Measurements from ENCODE around the gene NT5M.
"Not testable (repeated sequence)": the region's sequence is repeated elsewhere in the genome, so short reads cannot be mapped to it uniquely, and the experiment has no call there.

The NT5M gene

DNA sequence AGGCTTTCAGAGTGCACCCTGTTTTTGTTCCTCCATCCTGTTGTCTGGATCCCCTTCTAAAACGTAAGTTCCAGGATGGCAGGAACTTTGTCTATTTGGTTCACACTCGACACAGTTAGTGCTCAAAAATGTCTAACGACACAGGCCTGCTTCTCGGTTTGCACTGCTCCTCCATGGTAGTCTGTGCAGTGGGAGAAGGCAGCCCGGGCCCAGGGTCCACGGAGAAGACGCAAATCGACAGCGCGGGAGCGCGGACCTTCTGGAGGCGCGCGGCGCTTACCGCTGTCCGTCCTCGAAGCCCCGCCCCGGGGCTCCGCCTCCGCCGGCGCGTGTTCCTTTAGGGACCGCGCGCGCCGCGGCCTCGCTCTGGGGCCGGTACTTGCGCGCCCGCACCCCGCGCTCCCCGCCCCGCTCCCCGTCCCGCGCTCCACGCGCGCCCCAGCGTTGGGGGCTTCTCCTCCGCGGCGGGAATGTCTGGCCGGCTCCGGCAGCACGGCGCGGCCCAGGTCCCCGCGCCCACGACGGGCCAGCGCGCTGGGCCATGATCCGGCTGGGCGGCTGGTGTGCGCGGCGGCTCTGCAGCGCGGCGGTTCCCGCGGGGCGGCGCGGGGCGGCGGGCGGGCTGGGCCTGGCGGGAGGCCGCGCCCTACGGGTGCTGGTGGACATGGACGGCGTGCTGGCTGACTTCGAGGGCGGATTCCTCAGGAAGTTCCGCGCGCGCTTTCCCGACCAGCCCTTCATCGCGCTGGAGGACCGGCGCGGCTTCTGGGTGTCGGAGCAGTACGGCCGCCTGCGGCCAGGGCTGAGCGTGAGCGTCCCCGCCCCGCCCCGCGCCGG lies at the start of gene NT5M:
Gene NT5M, plus strand, starts transcription at position 364 of the 837 bp plus-strand sequence. Its CDS starts 178 bp downstream, at position 542.
- peak; percentile 79 for DNase-seq

DNA sequence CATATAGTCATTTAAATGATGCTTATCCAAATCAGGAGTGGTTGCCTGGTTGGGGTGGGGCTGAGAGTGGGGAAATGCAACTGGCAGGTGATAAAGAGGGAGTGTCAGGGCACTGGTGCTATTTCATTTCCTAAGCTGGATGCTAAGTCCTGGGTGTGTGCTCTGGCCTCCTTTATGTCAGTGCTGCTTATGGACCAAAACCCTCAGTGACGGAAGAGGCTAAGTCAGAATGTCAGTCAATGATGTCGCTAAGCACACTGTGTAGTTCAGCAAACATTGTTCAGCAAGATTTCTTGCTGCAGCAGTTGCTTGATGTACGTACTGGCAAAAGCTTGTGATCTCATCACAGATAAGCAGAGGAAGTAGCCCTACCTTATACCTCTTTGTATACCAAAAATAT lies 49.8 kb upstream of the NT5M start:
- DNase-seq, result no peak

DNA sequence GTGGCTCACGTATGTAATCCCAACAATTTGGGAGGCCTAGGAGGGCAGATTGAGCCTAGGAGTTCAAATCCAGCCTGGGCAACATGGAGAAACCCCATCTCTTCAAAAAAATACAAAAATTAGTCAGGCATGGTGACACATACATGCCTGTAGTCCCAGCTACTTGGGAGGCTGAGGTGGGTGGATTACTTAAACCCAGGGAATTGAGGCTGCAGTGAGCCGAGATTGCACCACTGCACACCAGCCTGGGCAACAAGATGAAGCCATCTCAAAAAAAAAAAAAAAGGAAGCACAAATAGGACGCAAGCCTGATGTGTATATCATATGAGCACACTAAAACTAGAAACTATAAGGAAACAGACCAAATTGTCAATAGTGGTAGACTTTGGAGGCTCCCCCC lies 49.1 kb upstream of the NT5M start:
- DNase-seq, result peak; percentile 80

DNA sequence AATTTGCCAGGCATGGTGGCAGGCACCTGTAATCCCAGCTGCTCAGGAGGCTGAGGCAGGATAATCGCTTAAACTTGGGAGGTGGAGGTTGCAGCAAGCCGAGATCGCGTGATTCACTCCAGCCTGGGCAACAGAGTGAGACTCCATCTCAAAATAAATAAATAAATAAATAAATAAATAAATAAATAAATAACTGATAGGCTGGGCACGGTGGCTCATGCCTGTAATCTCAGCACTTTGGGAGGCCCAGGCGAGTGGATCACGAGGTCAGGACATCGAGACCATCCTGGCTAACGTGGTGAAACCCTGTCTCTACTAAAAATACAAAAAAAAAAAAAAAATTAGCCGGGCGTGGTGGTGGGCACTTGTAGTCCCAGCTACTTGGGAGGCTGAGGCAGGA lies 47.5 kb upstream of the NT5M start:
- DNase-seq, result not testable (repeated sequence)

DNA sequence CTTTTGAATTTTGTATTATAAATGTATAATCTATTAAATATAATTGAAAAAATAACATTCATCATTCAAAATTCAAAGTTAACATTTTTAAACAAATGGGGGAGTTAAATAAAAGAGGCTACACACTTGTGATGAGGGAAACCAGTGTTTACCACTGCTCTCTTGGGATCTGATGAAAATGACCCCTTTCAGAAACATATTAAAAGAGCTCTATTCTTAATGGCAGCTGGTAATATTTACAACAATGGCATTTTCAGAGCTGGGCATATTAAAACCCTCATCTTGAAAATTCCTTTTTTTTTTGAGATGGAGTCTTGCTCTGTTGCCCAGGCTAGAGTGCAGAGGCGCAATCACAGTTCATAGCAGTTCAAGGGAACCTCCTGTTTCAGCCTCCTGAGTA lies 46.9 kb upstream of the NT5M start:
- DNase-seq, result no peak

DNA sequence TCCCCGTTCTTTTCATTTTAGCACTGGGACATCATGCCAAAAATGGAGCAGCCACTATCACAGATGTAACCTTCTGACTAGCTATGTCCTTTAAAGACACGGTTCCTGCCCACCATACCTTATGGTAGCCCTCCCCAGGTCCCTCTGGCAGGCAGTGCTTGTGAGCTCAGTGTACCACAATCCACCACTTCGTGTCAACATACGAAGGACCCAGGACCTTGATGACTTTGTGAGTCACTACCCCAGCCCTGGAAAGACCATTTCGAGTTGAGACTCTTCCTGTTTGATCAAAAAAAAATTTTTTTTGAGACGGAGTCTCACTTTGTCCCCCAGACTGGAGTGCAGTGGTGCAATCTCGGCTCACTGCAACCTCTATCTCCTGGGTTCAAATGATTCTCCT lies 45.2 kb upstream of the NT5M start:
- DNase-seq, result no peak

DNA sequence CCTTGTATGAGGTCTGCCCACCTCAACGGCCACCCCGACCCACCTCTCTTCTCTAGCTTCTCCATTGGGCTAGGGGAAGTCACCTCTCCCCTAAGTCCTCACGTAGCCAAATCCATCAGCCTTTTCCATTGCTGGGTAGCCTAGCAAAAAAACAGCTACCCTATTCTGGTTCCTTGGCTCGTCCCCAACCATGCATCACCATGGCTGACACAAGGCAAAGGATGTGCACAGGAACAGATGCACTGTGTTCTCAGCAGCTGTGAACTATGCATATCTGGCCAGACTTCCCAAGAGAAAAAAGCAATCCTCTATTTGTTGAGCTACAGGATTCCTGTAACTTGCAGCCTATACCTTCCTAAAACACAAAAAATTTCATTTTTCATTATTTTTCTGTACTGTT lies 44.2 kb upstream of the NT5M start:
- no peak for DNase-seq

DNA sequence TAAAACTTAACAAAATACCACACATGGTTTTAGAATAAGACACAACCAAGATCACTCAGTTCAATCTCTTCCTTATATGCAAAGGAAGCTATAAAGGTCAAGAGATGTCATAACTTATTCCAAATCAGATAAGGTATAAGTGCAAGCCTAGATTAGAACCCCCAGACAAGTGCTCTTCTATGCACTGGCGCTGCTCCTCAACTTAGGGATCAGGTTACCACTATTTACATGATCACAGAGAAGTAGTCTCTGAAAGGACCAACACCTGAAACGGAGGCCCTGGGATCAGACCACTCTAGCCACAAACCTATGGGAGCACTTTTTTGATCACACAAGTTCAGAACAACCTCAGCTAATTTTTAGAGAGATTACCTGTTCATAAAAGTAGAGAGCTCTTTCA lies 38.7 kb upstream of the NT5M start:
- no peak for DNase-seq

DNA sequence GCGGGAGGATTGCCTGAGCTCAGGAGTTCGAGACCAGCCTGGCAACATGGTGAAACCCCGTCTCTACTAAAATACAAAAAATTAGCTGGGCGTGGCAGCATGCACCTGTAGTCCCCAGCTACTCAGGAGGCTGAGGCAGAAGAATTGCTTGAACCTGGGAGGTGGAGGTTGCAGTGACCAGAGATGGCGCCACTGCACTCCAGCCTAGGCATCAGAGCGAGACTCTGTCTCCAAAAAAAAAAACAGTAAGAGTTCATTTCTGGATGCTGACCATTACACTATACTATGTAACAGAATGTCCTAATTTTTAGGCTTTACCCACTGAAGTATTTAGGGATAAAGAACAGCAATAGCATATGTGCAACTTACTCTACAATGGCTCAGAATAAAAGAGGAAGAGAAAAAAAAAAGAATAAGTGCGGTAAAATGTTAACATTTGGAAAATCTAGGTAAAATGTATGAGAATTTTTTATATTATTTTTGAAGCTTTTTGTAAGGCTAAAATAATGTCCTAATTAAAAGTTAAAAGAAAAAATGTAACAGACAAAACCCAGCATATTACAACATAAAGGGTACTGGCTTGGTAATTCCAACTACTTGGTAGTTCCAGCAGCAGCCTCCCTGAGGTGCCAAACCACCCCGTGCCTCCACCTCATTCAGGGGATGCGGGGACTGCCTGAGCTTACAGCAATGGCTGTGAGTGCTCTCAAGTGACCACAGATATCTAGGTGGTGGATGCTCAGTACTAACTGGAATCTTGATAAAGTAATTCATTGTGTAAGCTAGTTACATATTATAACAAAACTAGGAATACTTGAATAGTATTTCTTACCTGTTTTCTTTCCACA lies 33.0 kb upstream of the NT5M start:
- no peak for DNase-seq

DNA sequence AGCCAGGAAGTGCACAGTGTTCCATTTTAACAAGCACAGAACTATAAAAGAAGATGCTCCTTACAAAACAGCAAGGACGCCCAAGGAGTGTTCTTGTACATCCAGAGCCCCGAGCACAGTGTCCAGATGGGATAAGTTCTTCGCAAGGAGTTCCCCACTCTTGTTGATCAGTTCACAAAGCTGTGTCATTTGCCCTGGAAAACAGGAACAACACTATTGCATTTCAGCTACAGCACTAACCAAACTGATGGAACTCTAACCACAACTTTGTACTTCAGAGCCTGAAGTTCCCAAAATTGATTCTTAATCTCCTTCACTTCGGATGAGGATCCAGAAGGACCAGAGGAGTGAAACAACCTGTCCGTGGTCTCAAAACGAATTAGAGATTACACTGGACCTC lies 27.2 kb upstream of the NT5M start:
- DNase-seq, result peak; percentile 63

DNA sequence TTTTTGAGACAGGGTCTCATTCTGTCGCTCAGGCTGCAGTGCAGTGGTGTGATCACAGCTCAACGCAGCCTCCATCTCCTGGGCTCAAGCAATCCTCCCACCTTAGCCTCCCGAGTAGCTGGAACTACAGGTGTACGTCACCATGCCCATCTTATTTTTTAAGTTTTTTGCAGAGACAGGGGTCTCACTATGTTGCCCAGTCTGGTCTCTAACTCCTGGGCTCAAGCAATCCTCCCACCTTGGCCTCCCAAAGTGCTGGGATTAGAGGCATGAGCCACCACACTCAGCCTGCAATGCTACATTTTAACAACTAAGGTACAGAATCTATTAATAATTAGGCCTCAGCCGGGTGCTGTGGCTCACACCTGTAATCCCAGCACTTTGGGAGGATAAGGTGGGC lies 25.7 kb upstream of the NT5M start:
- DNase-seq, result not testable (repeated sequence)

DNA sequence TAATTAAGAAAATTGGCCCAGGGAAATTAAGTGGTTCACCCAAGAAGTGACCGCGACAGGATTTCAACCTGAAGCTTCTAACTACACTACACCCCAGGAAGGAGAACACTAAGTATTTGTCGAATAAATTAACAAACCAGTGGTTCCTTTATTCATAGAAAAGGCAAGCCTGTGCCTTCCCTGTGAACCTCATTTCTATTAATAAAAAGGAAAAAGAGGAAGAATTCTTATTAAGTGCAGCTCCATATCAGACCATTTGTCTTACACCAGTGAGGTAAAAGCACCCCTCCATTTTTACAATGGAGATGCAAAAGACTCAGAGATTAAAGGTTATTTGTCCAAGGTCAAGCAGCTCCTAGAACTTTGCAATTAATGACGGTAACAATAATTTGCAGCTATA lies 23.9 kb upstream of the NT5M start:
- no peak for DNase-seq

DNA sequence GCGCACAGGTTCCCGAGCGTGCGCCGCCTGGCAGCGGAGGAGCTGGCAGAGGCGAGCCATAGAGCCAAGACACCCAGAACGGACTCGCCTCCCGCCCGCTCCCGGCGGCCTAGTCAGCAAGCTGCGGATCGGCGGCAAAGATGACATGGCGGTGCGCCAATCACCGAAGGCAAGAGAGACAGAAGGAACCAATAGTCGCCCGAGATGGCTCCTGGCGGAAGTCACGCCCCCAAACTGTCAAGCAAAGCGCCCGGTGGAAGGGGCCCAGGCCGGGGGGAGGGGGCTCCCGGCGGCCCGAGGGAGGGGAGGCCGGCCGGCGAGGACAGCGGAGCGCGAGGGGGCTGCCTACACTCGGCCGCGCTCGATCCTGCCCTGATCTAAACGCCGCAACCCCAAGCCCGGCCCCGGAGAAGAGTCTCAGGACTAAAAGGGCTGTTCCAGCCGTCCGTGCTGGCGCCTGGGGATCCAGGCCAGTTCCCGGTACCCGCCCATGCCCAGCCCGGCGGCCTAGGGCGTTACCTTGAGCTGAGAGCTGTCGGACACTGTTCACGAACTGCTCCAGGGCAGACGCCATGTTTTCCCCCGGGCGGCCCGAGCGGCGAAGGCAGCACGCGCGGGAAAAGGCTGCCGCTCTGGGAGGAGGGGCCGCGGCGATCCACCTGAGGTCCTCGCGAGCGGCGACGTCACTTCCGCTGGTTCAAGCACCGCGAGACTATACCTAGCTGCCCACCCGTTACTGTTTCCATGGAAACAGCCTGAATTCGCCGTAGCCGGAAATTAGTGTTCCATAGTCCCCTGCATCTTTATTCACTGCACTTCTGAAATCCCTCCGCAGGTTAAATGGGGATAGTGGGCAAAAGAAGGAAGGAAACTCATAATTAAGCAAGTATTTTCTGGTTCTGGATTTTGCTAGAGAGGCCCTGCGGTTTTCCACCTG lies 22.3 kb upstream of the NT5M start, which contains the start of gene COPS3:
Gene COPS3, minus strand, starts transcription at position 634 of the 937 bp plus-strand sequence. Its CDS starts 60 bp downstream, at position 574.
- DNase-seq, result peak; percentile 98

DNA sequence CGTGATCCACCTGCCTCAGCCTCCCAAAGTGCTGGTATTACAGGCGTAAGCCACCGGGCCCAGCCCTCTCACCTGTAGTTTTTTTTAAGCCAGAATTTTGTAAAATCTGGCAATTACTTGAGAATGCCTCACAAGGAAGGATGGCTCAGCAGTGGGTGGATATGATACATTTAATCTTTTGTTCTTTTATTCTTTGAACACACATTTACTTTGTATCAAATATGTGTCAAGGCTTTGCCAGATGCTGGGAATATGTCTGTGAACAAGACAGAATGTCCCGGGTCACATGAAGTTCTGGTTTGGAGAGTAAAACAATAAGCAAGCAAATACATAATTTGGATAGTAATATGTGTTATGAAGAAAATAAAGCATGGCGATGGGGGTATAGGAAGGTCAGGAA lies 17.2 kb upstream of the NT5M start:
- no peak for DNase-seq

DNA sequence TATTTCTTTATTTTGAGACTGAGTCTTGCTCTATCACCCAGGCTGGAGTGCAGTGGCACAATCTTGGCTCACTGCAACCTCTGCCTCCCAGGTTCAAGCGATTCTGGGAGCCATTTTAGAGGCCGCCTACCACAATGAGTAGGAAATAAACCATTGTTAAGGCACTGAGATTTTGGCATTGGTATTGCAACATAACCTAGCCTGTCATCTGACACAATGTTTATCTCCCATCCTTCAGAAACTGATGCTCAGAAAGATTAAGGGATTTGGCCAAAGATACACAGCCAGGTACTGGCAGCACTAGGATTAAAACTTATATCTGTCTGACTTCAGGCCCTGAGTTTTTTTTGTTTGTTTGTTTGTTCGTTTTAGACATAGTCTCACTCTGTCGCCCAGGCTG lies 14.1 kb upstream of the NT5M start:
- no peak for DNase-seq

DNA sequence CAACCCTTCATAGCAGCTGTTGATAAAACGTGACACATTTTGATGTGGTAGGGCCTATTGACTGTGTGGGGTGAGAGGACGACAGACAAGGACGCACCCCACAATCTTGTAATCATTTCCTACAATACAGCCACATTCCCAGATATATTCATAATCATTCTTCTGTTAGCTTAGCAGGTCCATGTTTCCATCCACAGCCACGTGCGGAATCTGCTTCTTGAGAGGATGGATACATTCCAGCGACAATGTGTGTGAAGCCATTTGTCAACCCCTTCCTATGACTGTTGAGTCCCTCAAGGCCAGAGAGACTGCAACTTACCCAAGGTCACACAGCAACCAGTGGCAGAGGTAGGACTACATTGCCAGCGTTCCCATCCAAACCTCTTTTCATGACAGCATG lies 13.5 kb upstream of the NT5M start:
- no peak for DNase-seq

DNA sequence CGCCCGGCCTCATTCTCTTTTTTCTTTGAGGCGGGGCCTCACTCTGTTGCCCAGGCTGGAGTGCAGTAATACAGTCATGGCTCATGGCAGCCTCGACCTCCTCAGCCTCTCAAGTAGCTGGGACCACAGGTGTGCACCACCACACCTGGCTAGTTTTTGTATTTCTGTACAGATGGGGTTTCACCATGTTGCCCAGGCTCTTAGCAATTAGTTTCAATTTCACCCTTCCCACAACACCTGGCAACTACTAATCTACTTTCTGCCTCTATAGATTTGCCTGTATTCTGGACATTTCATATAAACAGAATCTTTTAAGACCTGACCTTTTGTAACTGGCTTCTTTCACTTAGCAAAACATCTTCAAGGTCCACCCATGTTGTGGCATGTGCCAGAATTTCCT lies 8.0 kb upstream of the NT5M start:
- no peak for DNase-seq

DNA sequence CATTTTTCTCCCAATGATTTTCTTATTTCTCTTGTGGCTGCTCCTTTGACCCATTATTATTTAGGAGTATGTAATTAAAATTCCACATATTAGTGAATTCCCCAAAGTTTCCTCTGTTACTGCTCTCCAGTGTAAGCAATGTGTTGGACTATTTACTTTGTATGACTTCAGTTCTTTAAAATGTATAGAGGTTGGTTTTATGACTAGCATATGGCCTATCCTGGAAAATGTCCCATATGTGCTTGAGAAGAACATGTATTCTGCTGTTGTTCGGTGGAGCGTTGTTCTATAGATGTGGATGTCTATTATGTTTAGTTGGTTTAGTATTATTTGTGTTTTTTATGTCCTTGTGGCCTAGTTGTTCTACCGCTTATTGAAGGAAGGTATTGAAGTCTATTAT lies 6.0 kb upstream of the NT5M start:
- no peak for DNase-seq

DNA sequence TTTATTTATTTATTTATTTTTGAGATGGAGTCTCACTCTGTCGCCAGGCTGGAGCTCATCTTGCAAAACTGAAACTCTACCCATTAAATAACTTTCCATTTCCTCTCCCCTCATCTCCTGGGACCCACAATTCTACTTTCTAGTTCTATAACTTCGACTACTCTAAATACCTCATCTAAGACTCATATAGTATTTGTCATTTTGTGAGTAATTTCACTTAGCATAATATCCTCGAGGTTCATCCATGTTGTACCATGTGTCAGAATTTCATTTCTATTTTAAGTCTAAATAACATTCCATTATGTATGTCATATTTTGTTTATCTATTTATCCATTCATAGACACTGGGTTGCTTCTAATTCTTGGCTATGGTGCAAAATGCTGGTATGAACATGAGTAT lies 5.1 kb upstream of the NT5M start:
- DNase-seq, result no peak

DNA sequence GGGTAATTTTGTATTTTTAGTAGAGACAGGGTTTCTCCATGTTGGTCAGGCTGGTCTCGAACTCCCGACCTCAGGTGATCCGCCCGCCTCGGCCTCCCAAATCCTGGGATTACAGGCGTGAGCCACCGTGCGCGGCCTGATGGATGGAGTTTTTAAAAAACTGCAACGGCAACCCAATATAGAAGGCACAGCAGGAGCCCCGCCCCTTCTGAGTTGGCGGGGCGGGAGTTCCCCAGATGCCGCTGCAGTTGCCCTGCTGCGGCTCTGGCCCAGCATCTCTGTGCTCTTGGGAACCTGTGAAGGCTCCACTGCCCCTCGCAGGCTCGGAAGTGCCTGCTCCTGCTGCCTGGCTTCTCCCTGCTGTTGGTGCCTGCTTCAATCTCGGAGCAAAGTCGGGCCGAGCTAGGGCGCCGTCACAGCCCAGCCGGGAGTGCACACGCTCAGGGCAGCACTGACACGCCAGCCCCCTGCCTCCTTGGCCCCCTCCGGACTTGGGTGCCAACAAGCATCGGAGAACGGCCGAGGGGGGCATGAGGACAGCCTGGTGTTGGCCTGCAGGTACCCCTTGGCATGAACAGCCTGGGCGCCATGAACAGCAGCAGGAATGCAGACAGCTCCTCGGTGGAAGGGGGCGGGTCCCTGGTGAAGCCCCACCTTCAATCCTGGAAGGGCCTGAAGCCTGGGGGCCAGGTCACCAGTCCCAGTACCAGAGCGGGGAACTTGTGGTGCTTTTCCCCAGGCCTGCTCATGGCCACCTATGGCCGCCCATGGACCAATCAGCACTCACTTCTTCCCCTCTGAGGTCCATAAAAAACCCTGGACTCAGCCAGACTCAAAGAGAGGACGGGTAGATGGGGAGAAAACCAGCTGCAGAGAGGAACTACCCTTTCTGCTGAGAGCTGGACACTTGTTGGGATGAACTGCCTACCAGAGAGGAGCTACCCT lies 2.3 kb upstream of the NT5M start:
- peak; percentile 68 for DNase-seq

DNA sequence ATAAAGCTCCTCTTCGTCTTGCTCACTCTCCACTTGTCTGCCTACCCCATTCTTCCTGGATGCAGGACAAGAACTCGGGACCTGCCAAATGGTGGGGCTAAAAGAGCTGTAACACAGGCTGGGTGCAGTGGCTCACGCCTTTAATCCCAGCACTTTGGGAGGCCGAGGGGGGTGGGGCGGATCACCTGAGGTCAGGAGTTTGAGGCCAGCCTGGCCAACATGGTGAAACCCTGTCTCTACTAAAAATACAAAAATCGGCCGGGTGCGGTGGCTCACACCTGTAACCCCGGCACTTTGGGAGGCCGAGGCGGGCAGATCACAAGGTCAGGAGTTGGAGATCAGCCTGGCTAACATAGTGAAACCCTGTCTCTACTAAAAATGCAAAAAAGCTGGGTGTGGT lies 1.5 kb upstream of the NT5M start:
- DNase-seq, result not testable (repeated sequence)
